Brain microvascular endothelial cell (primary cell): Measurements from ENCODE around the gene IGF1R.

Experiments used
- DNase-seq: peaks from one replicate; pipeline ENCODE4 v3.0.0-alpha.2; 2020
- H3K27ac ChIP-seq: fragments of 250-450 bp; sonication (Bioruptor Pico); 2 replicates; pipeline ENCODE4 v1.5.1; 2020; ENCODE audit warnings: mild to moderate bottlenecking, moderate library complexity
- H3K27me3 ChIP-seq: fragments of 250-450 bp; sonication (Bioruptor Pico); replicated peaks from 2 replicates; pipeline ENCODE4 v1.5.1; 2020; ENCODE audit warnings: mild to moderate bottlenecking
- H3K36me3 ChIP-seq: fragments of 250-450 bp; sonication (Bioruptor Pico); replicated peaks from 2 replicates; pipeline ENCODE4 v1.5.1; 2020; ENCODE audit warnings: mild to moderate bottlenecking
- H3K4me3 ChIP-seq: 2 replicates; pipeline ENCODE4 v1.5.1; 2011; ENCODE audit warnings: low read depth, mild to moderate bottlenecking, control low read depth, low read length, moderate library complexity
- in situ Hi-C: cut with HindIII; loops from 2 replicates; pipeline ENCODE4 v1.10.0; 2017; ENCODE audit warnings: low sequenced_read_pairs, low pct_ligation_motif_present
- TF ChIP-seq, protein P1 (sequence below): IDR thresholded peaks from 2 replicates; pipeline ENCODE4 v1.5.1; 2011; ENCODE audit warnings: low read depth, mild to moderate bottlenecking, moderate library complexity, low read length, control low read depth, inconsistent platforms; ENCODE audit errors: missing control alignments

The IGF1R gene

GRCh38 chr15:98699591-98700424 lies 51.5 kb downstream of the IGF1R start:
- Histone ChIP-seq H3K4me3 (no peak overlapping the region), H3K27ac (no peak overlapping the region), H3K27me3 (no peaks in the 10 kb centered on the region), H3K36me3 (no peaks in the 10 kb centered on the region)
- TF ChIP-seq, protein P1, sequence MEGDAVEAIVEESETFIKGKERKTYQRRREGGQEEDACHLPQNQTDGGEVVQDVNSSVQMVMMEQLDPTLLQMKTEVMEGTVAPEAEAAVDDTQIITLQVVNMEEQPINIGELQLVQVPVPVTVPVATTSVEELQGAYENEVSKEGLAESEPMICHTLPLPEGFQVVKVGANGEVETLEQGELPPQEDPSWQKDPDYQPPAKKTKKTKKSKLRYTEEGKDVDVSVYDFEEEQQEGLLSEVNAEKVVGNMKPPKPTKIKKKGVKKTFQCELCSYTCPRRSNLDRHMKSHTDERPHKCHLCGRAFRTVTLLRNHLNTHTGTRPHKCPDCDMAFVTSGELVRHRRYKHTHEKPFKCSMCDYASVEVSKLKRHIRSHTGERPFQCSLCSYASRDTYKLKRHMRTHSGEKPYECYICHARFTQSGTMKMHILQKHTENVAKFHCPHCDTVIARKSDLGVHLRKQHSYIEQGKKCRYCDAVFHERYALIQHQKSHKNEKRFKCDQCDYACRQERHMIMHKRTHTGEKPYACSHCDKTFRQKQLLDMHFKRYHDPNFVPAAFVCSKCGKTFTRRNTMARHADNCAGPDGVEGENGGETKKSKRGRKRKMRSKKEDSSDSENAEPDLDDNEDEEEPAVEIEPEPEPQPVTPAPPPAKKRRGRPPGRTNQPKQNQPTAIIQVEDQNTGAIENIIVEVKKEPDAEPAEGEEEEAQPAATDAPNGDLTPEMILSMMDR = no peak
- DNase-seq = no peak
- in situ Hi-C loops = no loop called here

DNA sequence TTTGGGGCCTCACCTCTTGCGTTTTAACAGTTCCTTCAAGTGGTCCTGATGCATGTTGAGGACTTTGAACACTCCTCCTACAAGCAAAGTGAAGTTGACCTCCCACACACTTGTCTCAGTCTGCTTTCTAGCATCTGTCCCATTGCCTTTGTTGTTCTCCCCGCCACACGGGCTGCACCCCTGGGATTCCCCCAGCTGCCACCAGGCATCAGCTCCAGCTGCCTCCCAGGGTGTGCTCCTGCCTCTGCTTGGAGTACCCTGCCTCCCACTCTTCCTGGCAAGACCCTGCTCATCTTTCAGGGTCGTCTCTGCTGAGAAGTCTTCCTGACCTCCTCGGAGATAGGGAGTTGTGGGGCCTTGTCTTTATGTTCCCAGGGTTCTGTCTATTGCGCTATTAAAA lies 52.2 kb downstream of the IGF1R start:
- Histone ChIP-seq H3K36me3 (no peaks in the 10 kb centered on the region), H3K4me3 (no peak overlapping the region), H3K27ac (no peak overlapping the region), H3K27me3 (no peaks in the 10 kb centered on the region)
- in situ Hi-C loops = no loop called here
- TF ChIP-seq, protein P1 = no peak
- no peak for DNase-seq

GRCh38 chr15:98703126-98703685 lies 54.9 kb downstream of the IGF1R start:
- Histone ChIP-seq H3K27ac (no peak overlapping the region), H3K4me3 (no peak overlapping the region), H3K36me3 (peaks cover 8% of the 10 kb centered on the region), H3K27me3 (no peaks in the 10 kb centered on the region)
- DNase-seq = no peak
- in situ Hi-C loops = no loop called here
- TF ChIP-seq, protein P1 = no peak

DNA sequence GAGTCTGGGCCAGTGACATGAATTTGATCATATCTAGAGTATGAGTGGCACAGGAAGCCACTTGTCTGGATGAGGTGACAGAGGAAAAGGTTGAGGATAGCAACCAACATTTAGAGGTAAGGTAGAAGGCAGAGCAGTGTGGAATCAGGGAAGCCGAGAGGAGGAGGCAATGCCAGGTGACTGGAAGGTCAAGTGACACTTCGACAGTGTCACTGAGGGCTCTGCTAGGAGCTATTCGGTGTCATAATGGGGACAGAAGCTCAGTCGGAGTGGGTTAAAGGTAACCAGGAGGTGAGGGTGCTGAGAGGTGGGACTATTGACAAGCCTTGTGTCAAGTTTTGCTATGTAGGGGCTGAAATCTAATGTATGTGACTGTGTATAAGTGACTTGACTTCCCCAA lies 56.7 kb downstream of the IGF1R start:
- Histone ChIP-seq H3K27me3 (no peaks in the 10 kb centered on the region), H3K27ac (no peak overlapping the region), H3K36me3 (peaks cover 8% of the 10 kb centered on the region), H3K4me3 (no peak overlapping the region)
- in situ Hi-C loops = no loop called here
- no peak for DNase-seq
- TF ChIP-seq, protein P1 = no peak

GRCh38 chr15:98706387-98706786 lies 58.0 kb downstream of the IGF1R start:
- DNase-seq = no peak
- in situ Hi-C loops = no loop called here
- no peaks in the 10 kb centered on the region for H3K27me3 ChIP-seq
- no peak overlapping the region for H3K4me3 ChIP-seq
- peaks cover 8% of the 10 kb centered on the region for H3K36me3 ChIP-seq
- TF ChIP-seq, protein P1 = no peak
- no peak overlapping the region for H3K27ac ChIP-seq
